Transverse colon (tissue), 3 donors: ENCODE results near the gene REM2.
"Not testable (repeated sequence)": the region's sequence is repeated elsewhere in the genome, so short reads cannot be mapped to it uniquely, and the experiment has no call there.

Experiments used
- CTCF ChIP-seq, 5 experiments: fragments of 200-600 bp in 3 of 5; fragments of 450-650 bp in 2 of 5; sonication (generic) in 3 of 5; IDR thresholded peaks; 1 replicate in 2 of 5; 2 replicates in 3 of 5; pipeline ENCODE4 v1.5.1; 2016 to 2017; ENCODE audit warnings: antibody characterized with exemption in 5 of 5, inconsistent platforms in 3 of 5, mild to moderate bottlenecking in 2 of 5, moderate library complexity in 1 of 5
- EP300 ChIP-seq: sonication (generic); formaldehyde crosslinking; IDR thresholded peaks from one replicate; pipeline ENCODE4 v1.6.1; 2017; ENCODE audit warnings: antibody characterized with exemption, low read depth

- TF ChIP-seq CTCF (IDR thresholded peaks at IDR 0.05); EP300: not testable (repeated sequence)
Measured at GRCh38 chr14:22860377-22860776, 22.6 kb upstream of the REM2 start.
